ENCODE data around the gene COMMD3. TPM values are rescaled to one million over a fixed set of nuclear protein-coding genes. Genes with fewer than 3 reads are reported as not detected.
A peak's percentile ranks its signal among the peaks of the same experiment; 100 is the strongest.

Gene COMMD3
- polyA plus RNA-seq, 3 donors: 44.9 to 140 (median 138) TPM

GRCh38 chr10:22367471-22367870 is 51.3 kb downstream of the COMMD3 start:
- Histone ChIP-seq H3K27ac (ENCODE audit: low read depth in 1 of 2, low read length in 2 of 2) (no peak overlapping the region), H3K36me3 (replicated peaks in 1 of 2; ENCODE audit: control insufficient read depth in 1 of 2, insufficient read depth in 2 of 2, low read length in 2 of 2) (no peaks in the 10 kb centered on the region), H3K4me1 (ENCODE audit: control insufficient read depth in 1 of 2, insufficient read depth in 2 of 2, low read length in 2 of 2) (peaks cover 14 to 19% of the 10 kb centered on the region in 2 donors), H3K79me2 (ENCODE audit: insufficient read depth, low read length) (no peaks in the 10 kb centered on the region), H4K20me1 (ENCODE audit: insufficient read depth, low read length) (no peaks in the 10 kb centered on the region), H3K27me3 (ENCODE audit: control insufficient read depth in 2 of 2, insufficient read depth in 2 of 2, low read length in 2 of 2) (no peaks in the 10 kb centered on the region), H3K4me3 (replicated peaks in 1 of 3; ENCODE audit: low read depth in 2 of 3, low read length in 3 of 3) (no peak overlapping the region), H3K9me3 (replicated peaks in 1 of 2; ENCODE audit: control insufficient read depth in 1 of 2, insufficient read depth in 1 of 2, low read length in 2 of 2) (no peaks in the 10 kb centered on the region), H3K4me2 (replicated peaks; ENCODE audit: extremely low read depth, low read length, poor library complexity, severe bottlenecking) (no peak overlapping the region), H3K9ac (ENCODE audit: insufficient read depth, low read length, poor library complexity, severe bottlenecking) (no peak overlapping the region), H2AFZ (ENCODE audit: insufficient read depth, low read depth, low read length, poor library complexity, severe bottlenecking) (no peak overlapping the region)
- H3K36me3 Mint-ChIP-seq: no peaks in the 10 kb centered on the region
- H3K4me3 Mint-ChIP-seq: no peak overlapping the region
- peaks cover 23% of the 10 kb centered on the region for H3K4me1 Mint-ChIP-seq
- no CpG with 5 or more reads among the region's 1 CpG for WGBS (ENCODE audit: insufficient coverage)
- no peak for DNase-seq
- TF ChIP-seq, protein P1, sequence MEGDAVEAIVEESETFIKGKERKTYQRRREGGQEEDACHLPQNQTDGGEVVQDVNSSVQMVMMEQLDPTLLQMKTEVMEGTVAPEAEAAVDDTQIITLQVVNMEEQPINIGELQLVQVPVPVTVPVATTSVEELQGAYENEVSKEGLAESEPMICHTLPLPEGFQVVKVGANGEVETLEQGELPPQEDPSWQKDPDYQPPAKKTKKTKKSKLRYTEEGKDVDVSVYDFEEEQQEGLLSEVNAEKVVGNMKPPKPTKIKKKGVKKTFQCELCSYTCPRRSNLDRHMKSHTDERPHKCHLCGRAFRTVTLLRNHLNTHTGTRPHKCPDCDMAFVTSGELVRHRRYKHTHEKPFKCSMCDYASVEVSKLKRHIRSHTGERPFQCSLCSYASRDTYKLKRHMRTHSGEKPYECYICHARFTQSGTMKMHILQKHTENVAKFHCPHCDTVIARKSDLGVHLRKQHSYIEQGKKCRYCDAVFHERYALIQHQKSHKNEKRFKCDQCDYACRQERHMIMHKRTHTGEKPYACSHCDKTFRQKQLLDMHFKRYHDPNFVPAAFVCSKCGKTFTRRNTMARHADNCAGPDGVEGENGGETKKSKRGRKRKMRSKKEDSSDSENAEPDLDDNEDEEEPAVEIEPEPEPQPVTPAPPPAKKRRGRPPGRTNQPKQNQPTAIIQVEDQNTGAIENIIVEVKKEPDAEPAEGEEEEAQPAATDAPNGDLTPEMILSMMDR (IDR thresholded peaks at IDR 0.05): no peak
- intact Hi-C loops (cut with micrococcal nuclease): no loop called here
- peaks cover 0 to 2% (median 0%) of the 10 kb centered on the region in 7 donors for H3K9me3 Mint-ChIP-seq
- H3K27me3 Mint-ChIP-seq (ENCODE audit: low read depth in 3 of 3): peaks cover 0 to 3% (median 0%) of the 10 kb centered on the region in 3 donors
- no peak overlapping the region for H3K27ac Mint-ChIP-seq

DNA sequence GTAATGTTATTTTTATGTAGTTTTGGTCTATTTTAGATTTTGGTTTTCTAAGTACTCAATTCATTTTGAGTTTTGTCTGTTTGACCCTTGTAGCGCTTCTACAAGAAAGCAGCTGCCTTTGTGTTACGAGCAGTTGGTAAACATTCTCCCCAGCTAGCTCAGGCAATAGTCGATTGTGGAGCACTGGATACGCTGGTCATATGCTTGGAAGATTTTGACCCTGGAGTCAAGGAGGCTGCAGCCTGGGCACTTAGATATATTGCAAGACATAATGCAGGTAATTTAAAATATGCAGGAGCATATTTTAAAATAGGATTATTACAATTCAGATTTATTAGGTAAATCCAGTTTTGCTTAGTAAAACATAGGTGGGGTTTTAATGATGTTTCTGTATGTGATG is 52.2 kb downstream of the COMMD3 start:
- no peaks in the 10 kb centered on the region for H4K20me1 ChIP-seq (ENCODE audit: insufficient read depth, low read length)
- H2AFZ ChIP-seq (ENCODE audit: insufficient read depth, low read depth, low read length, poor library complexity, severe bottlenecking): no peak overlapping the region
- no peak overlapping the region for H3K9ac ChIP-seq (ENCODE audit: insufficient read depth, low read length, poor library complexity, severe bottlenecking)
- Mint-ChIP-seq H3K27me3 (ENCODE audit: low read depth in 3 of 3) (peaks cover 0 to 2% (median 0%) of the 10 kb centered on the region in 3 donors), H3K36me3 (no peaks in the 10 kb centered on the region), H3K9me3 (peaks cover 0 to 2% (median 0%) of the 10 kb centered on the region in 7 donors), H3K4me3 (no peak overlapping the region), H3K27ac (peak overlapping the region in 4 of 7 donors; percentile 45 to 92 (median 88)), H3K4me1 (peaks cover 23% of the 10 kb centered on the region)
- no peak for DNase-seq
- no peak overlapping the region for H3K4me3 ChIP-seq (replicated peaks in 1 of 3; ENCODE audit: low read depth in 2 of 3, low read length in 3 of 3)
- H3K27ac ChIP-seq (ENCODE audit: low read depth in 1 of 2, low read length in 2 of 2): no peak overlapping the region
- intact Hi-C loops (cut with micrococcal nuclease): no loop called here
- no peak overlapping the region for H3K4me2 ChIP-seq (replicated peaks; ENCODE audit: extremely low read depth, low read length, poor library complexity, severe bottlenecking)
- no peaks in the 10 kb centered on the region for H3K27me3 ChIP-seq (ENCODE audit: control insufficient read depth in 2 of 2, insufficient read depth in 2 of 2, low read length in 2 of 2)
- H3K9me3 ChIP-seq (replicated peaks in 1 of 2; ENCODE audit: control insufficient read depth in 1 of 2, insufficient read depth in 1 of 2, low read length in 2 of 2): no peaks in the 10 kb centered on the region
- no peaks in the 10 kb centered on the region for H3K79me2 ChIP-seq (ENCODE audit: insufficient read depth, low read length)
- no peaks in the 10 kb centered on the region for H3K36me3 ChIP-seq (replicated peaks in 1 of 2; ENCODE audit: control insufficient read depth in 1 of 2, insufficient read depth in 2 of 2, low read length in 2 of 2)
- H3K4me1 ChIP-seq (ENCODE audit: control insufficient read depth in 1 of 2, insufficient read depth in 2 of 2, low read length in 2 of 2): peaks cover 14 to 19% of the 10 kb centered on the region in 2 donors
- WGBS (ENCODE audit: insufficient coverage): 100% methylated on average over 3 of the region's 4 CpGs
- TF ChIP-seq, protein P1 (IDR thresholded peaks at IDR 0.05): no peak
